Endothelial cell (in vitro differentiated cells): ENCODE results near the gene TAS1R3. TPM values are rescaled to one million over a fixed set of nuclear protein-coding genes. Genes with fewer than 3 reads are reported as not detected.

Experiments
- DNase-seq: peaks from one replicate; pipeline ENCODE4 v3.0.0; 2021; ENCODE audit warnings: low spot score
- H3K27ac Mint-ChIP-seq: one replicate; pipeline ENCODE4 v1.8.0; 2021; ENCODE audit warnings: mixed read lengths, inconsistent platforms; ENCODE audit not compliant: unreplicated experiment
- H3K27me3 Mint-ChIP-seq: one replicate; pipeline ENCODE4 v1.8.0; 2021; ENCODE audit warnings: mild to moderate bottlenecking, moderate library complexity, mixed read lengths, inconsistent platforms; ENCODE audit not compliant: unreplicated experiment
- H3K36me3 Mint-ChIP-seq: one replicate; pipeline ENCODE4 v1.8.0; 2021; ENCODE audit warnings: mild to moderate bottlenecking, low read depth, mixed read lengths, inconsistent platforms; ENCODE audit not compliant: unreplicated experiment
- H3K4me1 Mint-ChIP-seq: one replicate; pipeline ENCODE4 v1.8.0; 2021; ENCODE audit warnings: mild to moderate bottlenecking, mixed read lengths, inconsistent platforms; ENCODE audit not compliant: unreplicated experiment
- H3K4me3 Mint-ChIP-seq: one replicate; pipeline ENCODE4 v1.8.0; 2021; ENCODE audit warnings: mild to moderate bottlenecking, mixed read lengths, inconsistent platforms; ENCODE audit not compliant: unreplicated experiment
- H3K9me3 Mint-ChIP-seq: one replicate; pipeline ENCODE4 v1.8.0; 2021; ENCODE audit warnings: mixed read lengths, inconsistent platforms; ENCODE audit not compliant: unreplicated experiment
- CTCF ChIP-seq: fragments of 200-600 bp; sonication (generic); IDR thresholded peaks from one replicate; pipeline ENCODE4 v1.5.0; 2021; ENCODE audit warnings: antibody characterized with exemption; ENCODE audit not compliant: unreplicated experiment
- total RNA-seq: library from RNA; stranded (reverse); fragmentation: NEBNext Ultra II Directional; extraction: Animal tissue kit (Norgen Biotek cat#: 25700); gene quantifications from one replicate; pipeline ENCODE4 v1.2.1, GENCODE V29; 2021; ENCODE audit not compliant: unreplicated experiment

Gene TAS1R3
- total RNA-seq, 1 donor from 2014 or later, result 1.2 TPM

- TF ChIP-seq CTCF, result no peak
- H3K36me3 Mint-ChIP-seq, result no peaks in the 10 kb centered on the region
- no peaks in the 10 kb centered on the region for H3K4me1 Mint-ChIP-seq
- H3K9me3 Mint-ChIP-seq, result no peaks in the 10 kb centered on the region
- H3K27me3 Mint-ChIP-seq, result peaks cover 4% of the 10 kb centered on the region
- H3K27ac Mint-ChIP-seq, result no peak overlapping the region
- no peak overlapping the region for H3K4me3 Mint-ChIP-seq
- DNase-seq, result no peak
Measured at GRCh38 chr1:1292442-1292779, 38.7 kb upstream of the TAS1R3 start.

- Mint-ChIP-seq H3K9me3 (no peaks in the 10 kb centered on the region), H3K27me3 (peaks cover 4% of the 10 kb centered on the region), H3K4me1 (no peaks in the 10 kb centered on the region), H3K36me3 (no peaks in the 10 kb centered on the region), H3K4me3 (no peak overlapping the region), H3K27ac (no peak overlapping the region)
- TF ChIP-seq CTCF, result no peak
- DNase-seq, result no peak
Measured at GRCh38 chr1:1292851-1293250, 38.2 kb upstream of the TAS1R3 start.

- DNase-seq, result no peak
- no peak overlapping the region for H3K27ac Mint-ChIP-seq
Measured at GRCh38 chr1:1293263-1294249, 37.5 kb upstream of the TAS1R3 start.

GRCh38 chr1:1294250-1294890, 36.7 kb upstream of the TAS1R3 start:
- no peak for DNase-seq
- H3K4me3 Mint-ChIP-seq, result no peak overlapping the region
- H3K36me3 Mint-ChIP-seq, result no peaks in the 10 kb centered on the region
- peaks cover 4% of the 10 kb centered on the region for H3K27me3 Mint-ChIP-seq
- no peak for TF ChIP-seq CTCF
- no peaks in the 10 kb centered on the region for H3K4me1 Mint-ChIP-seq
- H3K9me3 Mint-ChIP-seq, result no peaks in the 10 kb centered on the region
- H3K27ac Mint-ChIP-seq, result no peak overlapping the region

More at GRCh38 chr1:1293263-1294249, 37.5 kb upstream of the TAS1R3 start:
- Mint-ChIP-seq H3K36me3 (no peaks in the 10 kb centered on the region), H3K27me3 (peaks cover 4% of the 10 kb centered on the region), H3K4me3 (no peak overlapping the region), H3K4me1 (no peaks in the 10 kb centered on the region), H3K9me3 (no peaks in the 10 kb centered on the region)
- TF ChIP-seq CTCF, result no peak
